Mucosa of descending colon (tissue), 3 donors: ENCODE measurements around the gene SPG7. TPM values are rescaled to one million over a fixed set of nuclear protein-coding genes. Genes with fewer than 3 reads are reported as not detected.

Experiments used
- ATAC-seq: fragments of 200-7000 bp; cut with Tn5 transposase; one replicate; pipeline ENCODE4 v1.9.1; 2020; ENCODE audit warnings: mild to moderate bottlenecking, moderate library complexity
- DNase-seq, 3 donors: peaks; one replicate each; pipeline ENCODE4 v3.0.0-alpha.2; 2020
- H3K36me3 ChIP-seq: fragments of 200-600 bp; one replicate; pipeline ENCODE4 v1.8.0; 2021; ENCODE audit warnings: low read depth, mild to moderate bottlenecking
- H3K4me1 ChIP-seq: fragments of 200-600 bp; one replicate; pipeline ENCODE4 v1.8.0; 2021; ENCODE audit warnings: low read depth, mild to moderate bottlenecking
- H3K4me3 ChIP-seq: fragments of 200-600 bp; one replicate; pipeline ENCODE4 v1.8.0; 2021; ENCODE audit warnings: mild to moderate bottlenecking
- H3K9me3 ChIP-seq: fragments of 200-600 bp; one replicate; pipeline ENCODE4 v1.8.0; 2021; ENCODE audit warnings: mild to moderate bottlenecking
- CTCF ChIP-seq: fragments of 200-600 bp; IDR thresholded peaks from one replicate; pipeline ENCODE4 v1.8.0; 2022; ENCODE audit warnings: antibody characterized with exemption, mild to moderate bottlenecking
- intact Hi-C, 2 donors: fragments of 100-400 bp; cut with DNase I in 1 of 2; cut with micrococcal nuclease in 1 of 2; formaldehyde crosslinking; loops; one replicate each; pipeline versions ENCODE4 v1.11.0 to v1.11.1; 2022; cut with DNase I, micrococcal nuclease
- total RNA-seq, 3 donors: library from RNA; stranded (reverse); fragmentation: NEBNext Ultra II Directional in 2 of 3; extraction: Animal tissue kit (Norgen Biotek cat#: 25700) in 2 of 3; gene quantifications; one replicate each; pipeline versions ENCODE4 v1.2.1 to v1.2.4, GENCODE V29; 2021 to 2023
- donor health status: DM: no; HTN: no; CAD: no; lungs with moderate emphysema.
- donor health status: DM: no; HTN: no; CAD: no.
- donor health status: DM: no; HTN: yes; CAD: no.

The SPG7 gene
- total RNA-seq, 3 donors from 2014 or later = 112 to 137 (median 121) TPM

GRCh38 chr16:89563639-89564392 is 55.6 kb downstream of the SPG7 start:
- no peak for TF ChIP-seq CTCF
- intact Hi-C loops = no loop called here
- DNase-seq (no peak), ATAC-seq (no peak)
- Histone ChIP-seq H3K36me3 (peaks cover 7% of the 10 kb centered on the region), H3K4me1 (peaks cover 45% of the 10 kb centered on the region), H3K9me3 (no peaks in the 10 kb centered on the region), H3K4me3 (no peak overlapping the region)

DNA sequence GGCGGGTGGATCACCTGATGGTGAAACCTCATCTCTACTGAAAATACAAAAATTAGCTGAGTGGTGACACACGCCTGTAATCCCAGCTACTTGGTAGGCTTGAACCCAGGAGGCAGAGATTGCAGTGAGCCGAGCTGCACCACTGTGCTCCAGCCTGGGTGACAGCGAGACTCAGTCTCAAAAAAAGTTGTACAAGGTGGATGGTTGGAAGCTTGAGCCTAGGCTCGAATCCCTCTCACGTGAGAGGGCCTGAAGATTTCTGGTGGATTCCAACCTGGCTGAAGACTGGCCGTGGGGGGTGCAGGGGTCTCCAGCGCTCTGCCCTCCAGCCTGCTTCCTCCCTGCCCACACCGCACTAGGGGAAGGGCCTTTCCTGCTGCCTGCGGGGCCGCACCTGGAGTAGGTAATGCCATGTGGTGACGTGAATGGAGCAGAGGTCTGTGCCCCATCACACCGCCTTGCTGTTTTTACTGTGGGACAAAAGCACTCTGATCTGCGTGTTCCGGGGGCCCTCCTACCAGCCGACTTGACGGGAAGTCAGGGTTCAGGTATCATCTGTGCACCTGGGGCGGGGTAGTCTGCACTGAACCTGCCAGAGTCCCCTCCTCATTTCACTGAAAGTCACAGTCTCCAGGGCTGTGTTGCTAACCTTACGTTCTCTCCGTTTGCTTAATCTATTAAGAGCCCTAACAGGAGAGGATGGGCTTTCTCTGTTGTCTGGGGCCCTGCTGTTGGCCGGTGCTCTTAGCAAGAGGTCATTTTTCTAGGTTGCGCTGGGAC is 56.5 kb downstream of the SPG7 start:
- Histone ChIP-seq H3K36me3 (peaks cover 7% of the 10 kb centered on the region), H3K4me3 (no peak overlapping the region)
- no peak for ATAC-seq

DNA sequence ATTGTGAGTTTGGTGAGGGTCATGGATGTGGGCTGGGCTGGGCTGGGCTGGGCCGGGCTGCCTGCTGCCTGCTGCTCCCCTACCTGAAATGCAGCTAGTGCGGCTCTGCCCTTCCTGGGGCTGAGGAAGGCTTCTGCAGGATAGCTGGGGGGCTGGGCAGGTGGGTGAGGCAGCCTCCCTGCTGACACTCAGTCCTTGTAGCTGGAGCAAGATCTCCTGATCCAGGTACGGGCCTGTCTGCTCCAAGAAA is 57.0 kb downstream of the SPG7 start:
- no peak for DNase-seq

More for the DNA sequence above, 56.5 kb downstream of the SPG7 start:
- intact Hi-C loops = no loop called here
- Histone ChIP-seq H3K4me1 (peaks cover 39% of the 10 kb centered on the region), H3K9me3 (no peaks in the 10 kb centered on the region)
- TF ChIP-seq CTCF = no peak
- no peak for DNase-seq

DNA sequence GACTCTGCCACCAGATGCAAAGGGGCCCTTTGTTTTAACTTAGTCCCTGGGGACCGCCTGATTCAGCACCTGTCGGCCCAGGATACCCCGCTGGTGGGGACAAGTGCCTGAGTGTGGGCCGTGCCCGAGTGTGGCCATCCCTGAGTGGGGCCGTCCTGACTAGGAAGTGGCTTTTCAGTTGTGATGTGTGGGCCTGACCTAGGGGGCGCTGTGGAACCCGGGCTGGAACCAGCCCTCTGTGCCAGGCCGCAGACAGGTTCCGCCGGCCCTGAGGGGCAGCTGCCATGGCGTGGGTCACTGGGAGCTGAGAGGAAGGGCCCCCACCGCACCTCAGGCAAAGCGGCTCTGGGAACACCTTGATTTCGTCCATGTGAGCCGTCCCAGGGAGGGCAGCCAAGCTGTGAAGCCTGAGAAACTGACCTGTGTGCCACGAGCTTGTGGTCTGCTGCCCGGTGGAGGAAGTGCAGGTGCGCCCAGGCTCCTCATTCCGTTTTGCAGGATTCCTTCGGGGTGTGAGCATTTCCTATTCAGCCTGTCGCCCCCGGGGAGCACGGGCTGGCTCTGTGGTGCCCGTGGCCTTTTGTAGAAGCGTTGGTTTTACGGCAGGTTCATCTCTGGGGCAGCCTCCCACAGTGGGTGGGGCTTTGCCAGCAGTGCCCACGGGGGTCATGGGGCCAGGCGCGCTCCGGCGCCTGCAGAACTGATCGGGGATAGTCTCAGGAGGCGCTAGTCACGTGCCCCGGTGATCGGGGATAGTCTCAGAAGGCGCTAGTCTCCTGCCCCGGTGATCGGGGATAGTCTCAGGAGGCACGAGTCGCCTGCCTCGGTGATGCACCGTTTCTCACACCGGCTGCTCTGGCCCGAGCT is 57.5 kb downstream of the SPG7 start:
- DNase-seq (peak; percentile 74 to 81 (median 75)), ATAC-seq (peak; percentile 60)
- H3K4me3 ChIP-seq = no peak overlapping the region
- intact Hi-C loops = no loop called here
- peak; percentile 37 for TF ChIP-seq CTCF
- peaks cover 7% of the 10 kb centered on the region for H3K36me3 ChIP-seq
- H3K9me3 ChIP-seq = no peaks in the 10 kb centered on the region
- H3K4me1 ChIP-seq = peaks cover 39% of the 10 kb centered on the region

More for the DNA sequence above, 57.0 kb downstream of the SPG7 start:
- Histone ChIP-seq H3K36me3 (peaks cover 7% of the 10 kb centered on the region), H3K4me1 (peaks cover 39% of the 10 kb centered on the region), H3K9me3 (no peaks in the 10 kb centered on the region), H3K4me3 (no peak overlapping the region)
- no peak for TF ChIP-seq CTCF
- intact Hi-C loops = no loop called here
- ATAC-seq = peak; percentile 2

DNA sequence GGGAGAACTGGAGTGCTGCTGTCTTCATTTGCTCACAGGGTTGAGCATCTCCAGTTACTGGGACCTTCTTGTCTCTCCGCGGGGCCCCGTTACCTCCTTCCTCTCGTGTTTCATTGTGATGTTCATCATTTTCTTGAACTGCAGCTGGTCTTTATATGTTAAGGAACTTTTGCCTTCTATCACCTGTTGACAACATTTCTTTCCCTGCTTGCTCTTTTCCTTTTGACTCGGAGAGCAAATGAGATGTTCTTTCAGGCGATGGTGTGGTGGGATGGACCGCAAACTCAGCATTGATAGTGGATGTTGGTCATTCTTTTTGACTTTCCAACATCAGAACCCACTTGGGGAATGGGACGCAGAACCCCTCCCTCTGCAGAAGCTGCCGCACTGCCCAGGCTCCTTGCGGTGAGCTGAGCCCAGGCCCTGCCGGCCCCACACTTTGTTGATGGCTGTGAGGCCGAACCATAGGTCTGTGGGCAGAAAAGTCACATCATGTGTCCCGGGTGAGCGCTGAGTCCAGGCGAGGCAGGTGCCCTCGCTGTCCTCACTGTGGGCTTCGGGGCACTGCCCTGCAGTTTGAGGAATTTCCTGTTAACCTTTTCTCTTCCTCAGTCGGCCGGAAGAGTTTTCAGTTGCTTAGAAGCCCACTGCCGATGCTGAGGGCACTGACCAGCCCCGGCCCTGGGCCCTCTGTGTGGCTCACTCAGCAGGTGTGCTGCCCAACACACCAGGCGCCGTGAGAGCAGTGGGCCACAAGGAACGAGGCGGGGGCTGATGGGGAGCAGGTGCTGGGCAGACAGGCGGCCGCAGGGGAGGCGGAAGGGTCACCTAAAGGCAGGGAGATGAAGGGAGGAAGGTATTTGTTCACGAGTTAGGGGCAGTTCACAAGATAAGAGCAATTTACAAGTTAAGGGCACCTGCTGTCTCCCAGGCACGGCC is 59.7 kb downstream of the SPG7 start:
- H3K36me3 ChIP-seq = peaks cover 7% of the 10 kb centered on the region
- DNase-seq (no peak), ATAC-seq (no peak)
- H3K4me1 ChIP-seq = peaks cover 32% of the 10 kb centered on the region
- H3K4me3 ChIP-seq = no peak overlapping the region
- H3K9me3 ChIP-seq = no peaks in the 10 kb centered on the region
- intact Hi-C loops = no loop called here
- TF ChIP-seq CTCF = no peak
